ENCODE results near the gene SPIN3.
"Not testable (repeated sequence)": the region's sequence is repeated elsewhere in the genome, so short reads cannot be mapped to it uniquely, and the experiment has no call there.

SPIN3 gene

DNA sequence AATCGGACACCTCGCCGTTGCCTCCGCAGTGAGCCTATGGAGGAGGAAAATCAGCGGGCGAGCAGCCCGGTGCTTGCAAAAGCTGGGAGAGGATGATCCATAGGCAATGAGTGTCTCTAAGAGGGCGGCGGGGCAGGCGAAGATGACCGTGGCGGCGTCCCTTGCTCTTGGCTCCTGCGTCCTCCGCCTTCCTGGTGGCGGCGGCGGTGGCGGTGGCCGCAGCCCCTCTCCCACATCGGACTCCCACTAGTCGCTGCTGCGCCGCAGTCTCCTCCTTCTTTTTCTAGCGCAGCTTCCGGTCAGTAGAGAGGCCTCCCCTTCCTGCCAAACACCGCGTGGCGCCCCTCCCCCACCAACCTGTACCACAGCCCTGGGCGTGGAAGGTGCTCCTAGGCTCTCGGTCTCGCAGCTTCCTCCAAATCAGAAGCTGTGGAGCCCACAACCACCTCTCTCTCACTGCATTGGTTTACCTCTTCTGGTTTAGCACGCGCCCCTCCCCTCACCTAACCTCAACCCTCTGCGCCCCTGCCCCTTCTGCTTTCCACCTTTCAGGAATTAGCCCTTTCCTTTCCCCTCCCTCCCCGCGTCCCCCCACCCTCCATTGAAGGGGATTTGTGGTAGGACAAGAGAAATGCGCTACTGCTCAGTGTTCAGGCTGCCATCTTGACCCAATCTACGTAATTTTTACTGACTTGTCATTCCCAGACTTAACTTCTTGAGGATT, at the start of gene SPIN3:
Gene SPIN3 (minus strand): TSS at position 271 of the 724 bp plus-strand sequence. CDS start 594 bp downstream, outside the sequence.
- FAIRE-seq: no peak
- peak; percentile 83 for DNase-seq (ENCODE audit: low spot score)

DNA sequence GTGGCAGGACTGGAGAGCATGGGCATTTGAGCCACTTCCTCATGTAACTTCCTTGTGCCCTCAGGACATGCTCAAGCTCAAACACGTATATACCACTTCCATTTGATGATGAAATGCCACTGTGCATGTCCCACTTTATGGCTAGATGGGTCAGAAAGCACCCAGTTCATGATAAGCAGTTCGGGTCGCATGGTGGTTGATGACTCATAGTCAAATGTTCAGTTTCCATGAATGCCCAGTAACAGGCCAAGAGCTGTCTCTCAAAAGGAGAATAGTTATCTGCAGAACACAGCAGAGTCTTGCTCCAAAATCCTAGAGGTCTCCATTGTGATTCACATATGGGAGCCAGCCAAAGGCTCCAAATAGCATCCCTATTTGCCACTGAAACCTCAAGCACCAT, 48.9 kb upstream of the SPIN3 start:
- DNase-seq (ENCODE audit: low spot score) (no peak), FAIRE-seq (no peak)

DNA sequence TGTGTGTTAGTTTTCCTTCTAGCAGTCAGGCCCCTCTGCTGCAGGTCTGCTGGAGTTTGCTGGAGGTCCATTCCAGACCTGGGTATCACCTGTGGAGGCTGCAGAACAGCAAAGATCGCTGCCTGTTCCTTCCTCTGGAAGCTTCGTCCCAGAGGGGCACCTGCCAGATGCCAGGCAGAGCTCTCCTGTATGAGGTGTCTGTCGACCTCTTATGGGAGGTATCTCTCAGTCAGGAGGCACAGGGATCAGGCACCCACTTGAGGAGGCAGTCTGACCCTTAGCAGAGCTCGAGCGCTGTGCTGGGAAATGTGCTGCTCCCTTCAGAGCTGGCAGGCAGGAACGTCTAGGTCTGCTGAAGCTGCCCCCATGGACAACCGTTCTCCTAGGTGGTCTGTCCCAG, 41.9 kb upstream of the SPIN3 start:
- FAIRE-seq: not testable (repeated sequence)

DNA sequence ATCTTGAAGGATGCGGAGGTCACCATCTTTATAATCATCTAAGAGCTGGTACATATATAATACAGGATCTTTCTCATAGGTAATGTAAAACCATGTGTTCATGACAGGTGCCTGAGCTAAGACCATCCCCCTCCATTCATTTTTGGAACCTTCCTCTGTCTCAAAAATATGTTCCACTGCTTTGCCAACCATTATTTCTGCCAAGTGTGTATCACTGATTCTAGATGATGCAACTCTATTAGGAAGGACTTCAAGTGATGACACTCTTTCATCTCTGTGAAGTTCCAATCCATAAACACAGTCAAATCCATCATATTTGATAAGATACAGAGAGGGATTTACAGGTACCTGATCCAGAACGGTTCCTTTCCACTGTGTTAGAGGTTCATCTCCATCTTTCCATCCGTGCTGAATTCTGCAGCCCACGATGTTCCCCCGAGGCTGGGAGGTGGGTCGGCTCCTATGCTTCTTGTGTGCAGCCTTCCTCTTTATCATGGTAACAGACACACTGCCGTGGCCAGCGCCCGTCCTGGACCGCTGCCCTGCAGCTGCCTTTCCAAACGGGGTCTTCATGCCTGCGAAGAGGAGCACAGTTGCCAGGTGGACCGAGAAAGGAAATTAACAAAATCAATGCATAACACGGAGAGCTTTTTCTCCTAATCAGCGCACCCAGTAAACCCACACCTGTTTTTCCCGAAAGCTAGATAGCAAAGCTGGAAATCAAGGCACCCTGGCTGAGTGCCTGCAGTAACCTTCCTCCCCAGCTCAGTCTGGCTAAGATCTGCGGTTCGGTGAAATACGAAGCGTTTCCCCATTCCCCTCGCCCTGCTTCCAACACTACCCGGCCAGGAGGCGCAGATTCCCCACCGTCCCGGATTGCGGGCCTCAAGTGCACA, 718 bp downstream of the SPIN3 start:
- DNase-seq (ENCODE audit: low spot score) (peak; percentile 11), FAIRE-seq (no peak)

More for the DNA sequence above, 41.9 kb upstream of the SPIN3 start:
- not testable (repeated sequence) for DNase-seq (ENCODE audit: low spot score)

DNA sequence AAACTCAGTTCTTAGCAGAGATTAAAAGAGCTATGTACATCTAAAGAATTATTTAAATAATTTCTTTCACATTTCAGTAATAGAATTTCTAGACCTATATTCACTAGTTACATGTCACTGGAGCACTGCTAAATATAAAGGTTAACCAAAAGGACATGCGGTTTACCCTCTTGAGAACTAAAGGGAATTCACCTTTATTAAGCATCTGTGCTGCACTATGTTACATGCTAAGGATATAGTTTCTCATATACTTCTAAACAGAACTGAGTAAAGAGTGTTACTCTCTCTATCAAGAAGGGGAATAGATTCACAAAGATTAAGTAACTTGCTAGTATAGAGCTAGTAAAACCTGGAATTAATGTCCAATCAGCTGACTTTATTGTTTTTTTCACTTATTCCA, 7.6 kb downstream of the SPIN3 start:
- DNase-seq (ENCODE audit: low spot score): no peak
- FAIRE-seq: no peak

DNA sequence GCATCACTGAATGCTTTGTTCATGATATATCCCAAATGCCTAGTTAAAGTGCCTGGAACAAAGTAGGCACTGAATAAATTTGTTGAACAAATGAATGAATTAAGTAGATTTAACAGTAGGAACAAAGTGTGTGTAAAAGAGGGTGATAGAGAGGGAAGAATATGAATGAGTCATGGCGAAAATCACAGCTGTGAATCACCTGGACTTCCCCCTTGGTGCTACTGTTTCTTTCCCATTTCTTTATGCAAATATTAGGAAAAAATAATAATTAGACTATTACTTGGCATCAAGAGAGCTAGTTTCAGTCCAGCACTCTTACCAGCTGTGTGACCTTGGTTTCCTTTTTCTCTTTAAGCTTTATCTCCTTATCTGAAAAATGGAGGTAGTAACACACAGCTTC, 9.2 kb downstream of the SPIN3 start:
- no peak for FAIRE-seq
- no peak for DNase-seq (ENCODE audit: low spot score)

DNA sequence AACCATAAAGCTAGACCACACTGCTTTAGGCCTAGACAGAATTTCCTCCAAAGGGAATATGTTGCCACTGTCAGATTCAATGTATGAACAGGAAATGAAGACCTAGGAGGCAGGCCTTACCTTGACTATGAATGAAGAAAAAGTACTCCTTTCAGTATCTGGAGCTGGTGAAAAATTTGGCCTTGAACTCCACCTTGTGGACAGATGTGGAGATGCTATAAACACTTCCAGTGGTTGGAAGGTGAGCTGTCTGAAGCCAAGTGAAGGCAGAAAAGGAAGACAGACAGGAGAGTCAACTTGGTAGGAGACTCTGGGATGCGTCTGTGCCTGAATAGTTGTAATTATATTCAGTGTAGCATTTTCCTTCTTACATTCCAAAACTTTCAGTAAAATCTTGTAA, 17.2 kb downstream of the SPIN3 start:
- FAIRE-seq (no peak), DNase-seq (ENCODE audit: low spot score) (peak; percentile 32)

DNA sequence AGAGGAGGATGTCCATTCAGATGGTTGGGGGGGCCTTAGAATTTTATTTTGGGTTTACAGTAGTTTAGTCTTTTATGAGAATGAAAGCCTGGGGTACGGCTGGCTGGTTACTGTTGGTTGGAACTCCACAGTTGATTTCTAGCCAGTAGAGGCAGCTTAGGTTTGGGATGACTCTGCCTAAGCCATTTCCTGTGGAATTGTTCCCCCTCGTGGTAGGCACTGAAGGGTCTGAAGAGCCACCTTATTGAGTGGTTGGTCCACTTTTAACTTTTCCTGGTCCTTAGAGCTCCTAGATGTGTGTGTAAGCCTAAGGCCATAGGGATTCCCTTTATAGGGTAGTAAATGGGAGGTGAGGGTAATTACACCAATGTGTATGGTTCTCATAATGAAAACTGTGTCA, 19.7 kb downstream of the SPIN3 start:
- DNase-seq (ENCODE audit: low spot score) (no peak), FAIRE-seq (no peak)

DNA sequence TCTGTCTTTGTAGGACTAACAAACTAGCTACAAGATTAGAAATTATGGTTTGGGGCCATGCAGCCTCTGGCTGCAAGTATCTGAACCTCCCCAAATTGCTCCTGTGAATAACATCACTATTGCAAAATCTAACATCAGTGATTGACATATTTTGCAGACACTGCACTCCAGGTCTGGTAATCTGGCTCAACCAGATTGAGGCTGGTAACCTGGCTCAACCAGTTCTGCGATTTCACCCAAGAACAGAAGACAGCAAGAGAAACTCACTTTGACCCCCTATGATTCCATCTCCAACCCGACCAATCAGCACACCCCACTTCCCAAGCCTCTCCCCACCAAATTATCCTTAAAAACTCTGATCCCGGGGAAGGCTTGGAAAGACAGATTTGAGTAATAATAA, 20.9 kb downstream of the SPIN3 start:
- no peak for FAIRE-seq
- DNase-seq (ENCODE audit: low spot score): no peak

DNA sequence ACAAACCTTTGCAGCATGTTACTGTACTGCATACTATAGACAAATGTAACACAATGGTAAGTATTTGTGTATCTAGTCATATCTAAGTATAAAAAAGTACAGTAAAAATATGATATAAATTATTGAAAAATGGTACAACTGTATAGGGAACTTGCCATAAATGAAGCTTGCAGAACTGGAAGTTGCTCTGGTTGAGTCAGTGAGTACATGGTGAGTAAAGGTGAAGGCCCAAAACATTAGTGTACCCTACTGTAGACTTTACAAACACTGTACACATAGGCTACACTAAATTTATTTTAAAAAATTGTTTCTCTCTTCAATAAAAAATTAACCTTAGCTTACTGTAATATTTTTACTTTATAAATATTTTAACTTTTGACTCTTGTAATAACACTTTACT, 25.8 kb downstream of the SPIN3 start:
- FAIRE-seq (no peak), DNase-seq (ENCODE audit: low spot score) (no peak)

DNA sequence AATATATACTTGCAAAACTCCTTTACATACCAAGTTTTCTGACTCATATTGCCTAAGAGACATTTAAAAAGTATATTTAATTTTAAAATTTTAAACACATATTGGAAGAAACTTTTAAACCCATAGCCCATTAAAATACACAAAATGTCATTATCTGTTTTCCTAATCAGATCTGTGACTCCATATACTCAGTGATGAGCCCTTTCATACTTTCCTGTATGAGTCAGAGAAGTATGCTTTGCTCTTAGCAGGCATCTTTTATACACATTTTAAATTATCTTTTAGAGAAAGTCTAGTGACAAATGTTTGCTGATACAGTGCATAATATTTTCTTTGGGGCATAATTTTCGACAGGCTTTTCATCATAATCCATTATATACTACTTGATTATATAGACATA, 26.4 kb downstream of the SPIN3 start:
- no peak for DNase-seq (ENCODE audit: low spot score)
- no peak for FAIRE-seq

DNA sequence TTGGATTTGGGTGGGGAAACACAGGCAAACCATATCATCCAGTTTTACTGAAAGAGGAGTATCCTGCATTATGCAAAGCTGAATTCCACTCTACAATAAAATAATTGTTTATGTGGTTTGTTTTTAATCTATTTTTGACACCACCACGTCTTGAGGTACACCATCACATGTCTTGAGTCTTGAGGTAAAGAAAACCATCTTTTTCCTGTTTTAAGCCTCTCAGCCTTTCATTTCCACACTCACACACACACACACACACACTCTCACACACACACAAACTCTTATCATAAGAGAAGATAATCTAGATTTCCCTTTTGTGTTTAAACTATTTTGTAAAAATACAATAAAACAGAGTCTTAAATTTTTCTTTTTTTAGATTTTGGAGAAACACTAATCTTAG, 32.0 kb downstream of the SPIN3 start:
- no peak for FAIRE-seq
- DNase-seq (ENCODE audit: low spot score): no peak

DNA sequence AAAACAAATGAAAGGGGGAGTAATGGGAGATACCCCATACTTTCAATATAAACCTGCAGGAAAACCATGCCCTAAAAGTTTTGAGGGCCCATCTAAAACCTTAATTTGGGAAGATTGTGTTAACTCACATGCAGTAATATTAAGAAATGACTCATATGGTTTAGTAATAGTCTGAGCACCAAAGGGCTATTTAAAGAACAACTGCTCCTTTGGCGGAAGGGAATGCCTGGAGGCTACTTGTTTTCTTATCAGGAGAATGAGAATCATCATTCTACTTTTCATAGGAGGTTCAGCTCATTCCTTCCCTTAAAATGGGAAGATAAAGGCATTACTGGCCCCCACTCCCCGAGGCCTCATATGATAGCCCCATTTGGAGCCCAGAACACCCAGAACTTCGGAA, 47.6 kb downstream of the SPIN3 start:
- DNase-seq (ENCODE audit: low spot score): no peak
- FAIRE-seq: no peak

DNA sequence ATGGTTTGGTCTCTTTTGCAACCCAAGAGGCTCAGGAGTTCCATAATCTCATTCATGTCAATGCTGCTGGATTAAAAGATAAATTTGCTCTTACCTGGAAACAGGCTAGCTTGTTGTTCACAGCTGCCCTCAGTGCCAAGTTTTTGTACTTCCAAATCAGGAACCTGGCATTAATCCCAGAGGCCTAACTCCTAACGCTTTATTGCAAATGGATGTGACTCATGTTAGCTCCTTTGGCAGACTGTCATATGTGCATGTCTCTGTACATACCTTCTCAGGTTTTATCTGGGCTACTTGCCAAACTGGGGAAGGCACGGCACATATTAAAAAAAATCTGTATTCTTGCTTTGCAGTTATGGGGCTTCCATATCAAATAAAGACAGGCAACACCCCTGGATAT, 49.1 kb downstream of the SPIN3 start:
- not testable (repeated sequence) for FAIRE-seq
- DNase-seq (ENCODE audit: low spot score): peak; percentile 26

DNA sequence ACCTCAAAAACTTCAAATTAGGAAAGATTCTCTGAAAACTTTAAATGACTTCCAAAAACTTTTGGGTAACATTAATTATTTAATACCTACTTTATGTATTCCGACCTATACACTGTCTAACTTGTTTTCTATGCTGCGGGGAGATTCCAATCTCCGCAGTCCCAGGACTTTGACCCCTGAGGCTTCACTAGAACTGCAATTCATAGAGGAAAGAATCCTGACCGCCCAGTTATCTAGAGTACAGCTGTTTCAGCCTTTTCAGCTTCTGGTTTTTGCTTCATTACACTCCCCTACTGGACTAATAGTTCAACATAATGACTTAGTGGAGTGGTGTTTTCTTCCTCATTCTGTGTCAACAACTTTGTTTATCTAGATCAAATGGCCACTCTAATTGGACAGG, 50.1 kb downstream of the SPIN3 start:
- DNase-seq (ENCODE audit: low spot score); FAIRE-seq: not testable (repeated sequence)

DNA sequence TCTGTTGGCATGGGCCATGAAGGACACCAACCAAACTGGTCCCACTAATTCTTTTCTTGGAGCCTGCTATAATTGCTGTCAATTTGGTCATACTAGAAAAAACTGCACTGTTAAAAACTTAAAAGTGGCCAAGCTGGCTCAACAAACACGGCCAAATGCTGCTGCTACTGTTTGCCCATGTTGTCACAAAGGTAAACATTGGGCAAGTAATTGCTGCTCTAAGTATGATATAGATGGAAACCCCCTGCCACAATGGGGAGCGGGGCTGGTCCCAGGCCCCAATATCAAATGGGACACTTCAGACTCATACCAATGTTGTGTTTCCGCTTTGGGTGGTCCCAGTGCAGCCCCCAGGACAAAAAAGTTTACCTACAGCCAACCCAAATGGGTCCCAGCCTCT, 52.1 kb downstream of the SPIN3 start:
- FAIRE-seq (no peak), DNase-seq (ENCODE audit: low spot score) (no peak)
